Suprapubic skin (tissue), 3 donors: Measurements from ENCODE around the gene MYO7B.

Source experiments
- CTCF ChIP-seq, 2 donors: fragments of 200-600 bp in 1 of 2; fragments of 450-650 bp in 1 of 2; sonication (generic) in 1 of 2; IDR thresholded peaks; one replicate each; pipeline ENCODE4 v1.5.1; 2016 to 2019; ENCODE audit warnings: antibody characterized with exemption in 2 of 2, mild to moderate bottlenecking in 1 of 2, moderate library complexity in 1 of 2
- POLR2A ChIP-seq, 2 donors: fragments of 450-650 bp; IDR thresholded peaks; one replicate each; pipeline ENCODE4 v1.6.1; 2017; ENCODE audit warnings: antibody characterized with exemption in 2 of 2, mild to moderate bottlenecking in 2 of 2, moderate library complexity in 2 of 2

- TF ChIP-seq CTCF (IDR thresholded peaks at IDR 0.05) (no peak), POLR2A (IDR thresholded peaks at IDR 0.05) (no peak)
Observed at GRCh38 chr2:127582863-127583861, 47.7 kb downstream of the MYO7B start.
